A673 (cell line): Measurements from ENCODE around the gene SIMC1.

ENCODE experiments used
- EZH2 ChIP-seq: fragments of 200-600 bp; sonication (generic); IDR thresholded peaks from 2 replicates; pipeline ENCODE4 v1.6.1; 2017; ENCODE audit warnings: borderline replicate concordance, low read depth, mild to moderate bottlenecking, mixed read lengths, antibody characterized with exemption, low read length; ENCODE audit not compliant: poor library complexity, severe bottlenecking
- TF ChIP-seq, protein P1 (sequence below): fragments of 300-800, 200-600 bp; sonication (generic); conservative IDR thresholded peaks from 2 replicates; pipeline ENCODE4 v1.5.1; 2017; ENCODE audit warnings: low read depth, mild to moderate bottlenecking, antibody characterized with exemption, low read length, moderate library complexity, mixed read lengths

DNA sequence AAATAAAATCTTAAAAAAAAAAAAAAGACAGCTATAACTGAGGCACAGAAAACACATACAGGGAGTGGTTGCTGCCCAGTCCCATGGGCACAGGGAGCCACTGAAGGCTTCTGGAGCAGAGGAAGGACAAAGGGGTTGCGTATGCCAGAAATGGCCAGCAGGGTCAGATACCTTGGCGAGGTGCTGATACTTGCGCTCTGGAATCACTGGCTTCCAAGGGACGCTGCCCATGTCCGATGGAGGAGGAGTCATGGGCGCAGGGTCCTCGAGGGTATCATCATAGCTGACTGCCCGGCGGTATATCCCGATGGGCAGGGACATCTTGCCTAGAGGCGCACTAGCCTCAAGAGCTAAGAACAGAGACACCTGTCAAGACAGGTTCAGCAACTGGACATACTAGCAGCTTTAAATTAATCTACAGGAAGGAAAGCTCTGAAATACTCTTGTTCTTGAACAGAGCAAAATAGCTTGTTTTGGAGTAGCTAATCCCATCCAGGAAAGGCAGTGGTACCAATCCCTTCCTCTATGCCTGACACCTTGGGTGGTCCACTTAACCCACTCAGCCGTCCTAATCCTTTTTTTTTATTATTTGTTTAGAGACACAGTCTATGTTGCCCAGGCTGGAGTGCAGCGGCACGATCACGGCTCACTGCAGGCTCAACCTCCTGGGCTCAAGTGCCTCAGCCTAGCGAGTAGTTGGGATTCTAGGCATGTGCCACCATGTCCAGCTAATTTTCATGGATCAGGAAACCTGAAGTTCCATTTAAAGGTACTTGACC is 117.4 kb downstream of the SIMC1 start:
- no peak for TF ChIP-seq EZH2
- TF ChIP-seq, protein P1, sequence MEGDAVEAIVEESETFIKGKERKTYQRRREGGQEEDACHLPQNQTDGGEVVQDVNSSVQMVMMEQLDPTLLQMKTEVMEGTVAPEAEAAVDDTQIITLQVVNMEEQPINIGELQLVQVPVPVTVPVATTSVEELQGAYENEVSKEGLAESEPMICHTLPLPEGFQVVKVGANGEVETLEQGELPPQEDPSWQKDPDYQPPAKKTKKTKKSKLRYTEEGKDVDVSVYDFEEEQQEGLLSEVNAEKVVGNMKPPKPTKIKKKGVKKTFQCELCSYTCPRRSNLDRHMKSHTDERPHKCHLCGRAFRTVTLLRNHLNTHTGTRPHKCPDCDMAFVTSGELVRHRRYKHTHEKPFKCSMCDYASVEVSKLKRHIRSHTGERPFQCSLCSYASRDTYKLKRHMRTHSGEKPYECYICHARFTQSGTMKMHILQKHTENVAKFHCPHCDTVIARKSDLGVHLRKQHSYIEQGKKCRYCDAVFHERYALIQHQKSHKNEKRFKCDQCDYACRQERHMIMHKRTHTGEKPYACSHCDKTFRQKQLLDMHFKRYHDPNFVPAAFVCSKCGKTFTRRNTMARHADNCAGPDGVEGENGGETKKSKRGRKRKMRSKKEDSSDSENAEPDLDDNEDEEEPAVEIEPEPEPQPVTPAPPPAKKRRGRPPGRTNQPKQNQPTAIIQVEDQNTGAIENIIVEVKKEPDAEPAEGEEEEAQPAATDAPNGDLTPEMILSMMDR = no peak
